ENCODE measurements around the gene USP34. TPM values are rescaled to one million over a fixed set of nuclear protein-coding genes. Genes with fewer than 3 reads are reported as not detected.
"Not testable (repeated sequence)": the region's sequence is repeated elsewhere in the genome, so short reads cannot be mapped to it uniquely, and the experiment has no call there.

Gene USP34
- total RNA-seq, 6 experiments from 2014 or later: 33.3 to 57.1 (median 41.5) TPM

DNA sequence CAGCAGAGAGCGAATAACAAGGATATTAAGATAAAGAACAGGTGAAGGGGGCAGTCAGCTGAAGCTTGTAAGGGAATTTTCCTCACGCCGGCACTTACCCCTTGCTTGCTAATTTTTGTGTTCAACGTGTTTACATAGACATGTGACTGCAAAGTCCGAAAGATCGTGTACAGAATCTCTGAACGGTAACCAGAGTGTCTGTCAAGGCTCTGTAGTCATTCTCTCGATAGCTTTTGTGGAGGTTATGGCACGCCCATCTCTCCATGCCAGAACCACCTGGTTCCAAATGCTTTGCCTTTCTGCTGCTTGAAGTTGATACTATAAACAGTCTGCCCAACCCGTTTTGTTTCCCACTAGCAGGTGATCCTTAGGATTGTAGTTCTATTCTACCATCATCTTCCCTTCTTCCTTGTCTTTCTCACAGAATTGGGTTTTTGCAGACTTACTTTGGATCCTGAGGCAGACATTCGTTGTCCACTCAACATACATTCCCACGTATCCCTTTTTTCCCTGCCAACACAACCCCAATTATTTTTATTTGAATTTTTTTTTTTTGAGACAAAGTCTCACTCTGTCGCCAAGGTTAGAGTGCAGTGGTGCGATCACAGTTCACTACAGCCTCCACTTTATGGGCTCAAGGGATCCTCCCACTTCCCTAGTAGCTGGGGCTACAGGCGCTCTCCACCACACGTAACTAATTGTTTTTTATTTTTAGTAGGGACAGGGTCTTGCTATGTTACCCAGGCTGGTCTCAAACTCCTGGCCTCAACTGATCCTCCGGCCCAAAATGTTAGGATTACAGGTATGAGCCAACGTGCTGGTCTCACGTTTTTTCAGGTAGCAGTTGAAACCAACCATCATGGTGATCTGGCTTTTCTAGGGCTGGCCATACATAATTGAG, 1.3 kb upstream of the USP34 start:
- WGBS (ENCODE audit: insufficient coverage, low coverage, low lambda C conversion rate, missing lambda C conversion rate): 39% methylated on average over 19 of the region's 19 CpGs
- no peaks in the 10 kb centered on the region for H3K36me3 ChIP-seq
- TF ChIP-seq, protein P1, sequence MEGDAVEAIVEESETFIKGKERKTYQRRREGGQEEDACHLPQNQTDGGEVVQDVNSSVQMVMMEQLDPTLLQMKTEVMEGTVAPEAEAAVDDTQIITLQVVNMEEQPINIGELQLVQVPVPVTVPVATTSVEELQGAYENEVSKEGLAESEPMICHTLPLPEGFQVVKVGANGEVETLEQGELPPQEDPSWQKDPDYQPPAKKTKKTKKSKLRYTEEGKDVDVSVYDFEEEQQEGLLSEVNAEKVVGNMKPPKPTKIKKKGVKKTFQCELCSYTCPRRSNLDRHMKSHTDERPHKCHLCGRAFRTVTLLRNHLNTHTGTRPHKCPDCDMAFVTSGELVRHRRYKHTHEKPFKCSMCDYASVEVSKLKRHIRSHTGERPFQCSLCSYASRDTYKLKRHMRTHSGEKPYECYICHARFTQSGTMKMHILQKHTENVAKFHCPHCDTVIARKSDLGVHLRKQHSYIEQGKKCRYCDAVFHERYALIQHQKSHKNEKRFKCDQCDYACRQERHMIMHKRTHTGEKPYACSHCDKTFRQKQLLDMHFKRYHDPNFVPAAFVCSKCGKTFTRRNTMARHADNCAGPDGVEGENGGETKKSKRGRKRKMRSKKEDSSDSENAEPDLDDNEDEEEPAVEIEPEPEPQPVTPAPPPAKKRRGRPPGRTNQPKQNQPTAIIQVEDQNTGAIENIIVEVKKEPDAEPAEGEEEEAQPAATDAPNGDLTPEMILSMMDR (IDR thresholded peaks at IDR 0.05): no peak
- TF ChIP-seq POLR2A (IDR thresholded peaks at IDR 0.05): no peak
- H3K9me3 ChIP-seq: no peaks in the 10 kb centered on the region
- ATAC-seq (peak; percentile 4 to 18 (median 14)), DNase-seq (peak in 1 of 3 donors; percentile 51)
- intact Hi-C loops (cut with DNase I): no loop called here
- H3K27ac ChIP-seq: peak overlapping the region; percentile 95 to 98 (median 95)
- peaks cover 0 to 19% (median 8%) of the 10 kb centered on the region in 4 donors for H3K4me1 ChIP-seq
- H3K27me3 ChIP-seq: no peaks in the 10 kb centered on the region
- H3K4me3 ChIP-seq: peak overlapping the region; percentile 63 to 98 (median 76)

DNA sequence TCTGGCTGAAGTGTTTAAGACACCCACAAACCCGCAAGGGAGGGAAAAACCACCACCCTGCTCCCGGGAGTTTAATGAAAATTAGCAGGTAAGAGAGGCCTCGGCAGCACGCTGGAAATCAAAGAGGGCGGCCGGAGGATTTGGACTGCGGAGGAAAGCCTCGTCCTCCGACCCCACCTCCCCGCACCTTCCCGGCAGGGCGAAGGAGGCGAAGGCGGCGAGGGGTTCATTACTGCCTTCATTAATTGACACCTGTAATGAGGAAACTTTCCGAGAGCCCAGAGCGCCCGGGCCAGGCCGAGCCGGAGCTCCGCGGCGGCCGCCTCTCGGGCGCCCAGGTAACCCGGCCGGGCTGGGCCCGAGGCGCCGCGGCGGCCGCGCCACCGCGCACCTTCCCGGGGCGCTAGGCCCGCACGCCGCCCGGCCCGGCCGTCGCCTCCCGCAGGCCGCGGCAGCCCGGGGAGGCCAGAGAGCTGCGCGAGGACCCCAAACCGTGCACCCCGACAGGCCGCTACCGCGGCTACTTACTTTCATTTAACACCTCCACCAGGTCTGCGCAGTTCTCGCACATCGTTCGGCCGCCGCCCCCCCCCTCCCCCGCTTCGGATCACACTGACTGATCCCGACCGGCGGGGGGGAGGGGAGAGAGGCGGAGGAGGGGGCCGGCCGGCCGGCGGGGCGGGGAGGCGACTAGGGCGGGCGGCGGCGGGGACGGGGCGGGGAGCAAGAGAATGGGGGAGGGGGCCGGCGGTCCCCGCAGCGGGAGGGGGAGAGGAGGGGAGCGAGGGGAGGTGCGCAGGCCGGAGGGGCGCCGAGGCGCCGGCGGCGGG, 550 bp downstream of the USP34 start:
- DNase-seq (peak; percentile 95 to 96 (median 96)), ATAC-seq (peak; percentile 74 to 90 (median 80))
- no peaks in the 10 kb centered on the region for H3K27me3 ChIP-seq
- H3K4me1 ChIP-seq: peaks cover 0 to 19% (median 8%) of the 10 kb centered on the region in 4 donors
- H3K27ac ChIP-seq: peak overlapping the region; percentile 95 to 98 (median 95)
- peak overlapping the region; percentile 63 to 98 (median 76) for H3K4me3 ChIP-seq
- TF ChIP-seq, protein P1 (IDR thresholded peaks at IDR 0.05): no peak
- no peak for TF ChIP-seq POLR2A (IDR thresholded peaks at IDR 0.05)
- intact Hi-C loops (cut with DNase I): no loop called here
- no peaks in the 10 kb centered on the region for H3K9me3 ChIP-seq
- H3K36me3 ChIP-seq: no peaks in the 10 kb centered on the region
- WGBS (ENCODE audit: insufficient coverage, low coverage, low lambda C conversion rate, missing lambda C conversion rate): 0% methylated on average over 25 of the region's 94 CpGs

DNA sequence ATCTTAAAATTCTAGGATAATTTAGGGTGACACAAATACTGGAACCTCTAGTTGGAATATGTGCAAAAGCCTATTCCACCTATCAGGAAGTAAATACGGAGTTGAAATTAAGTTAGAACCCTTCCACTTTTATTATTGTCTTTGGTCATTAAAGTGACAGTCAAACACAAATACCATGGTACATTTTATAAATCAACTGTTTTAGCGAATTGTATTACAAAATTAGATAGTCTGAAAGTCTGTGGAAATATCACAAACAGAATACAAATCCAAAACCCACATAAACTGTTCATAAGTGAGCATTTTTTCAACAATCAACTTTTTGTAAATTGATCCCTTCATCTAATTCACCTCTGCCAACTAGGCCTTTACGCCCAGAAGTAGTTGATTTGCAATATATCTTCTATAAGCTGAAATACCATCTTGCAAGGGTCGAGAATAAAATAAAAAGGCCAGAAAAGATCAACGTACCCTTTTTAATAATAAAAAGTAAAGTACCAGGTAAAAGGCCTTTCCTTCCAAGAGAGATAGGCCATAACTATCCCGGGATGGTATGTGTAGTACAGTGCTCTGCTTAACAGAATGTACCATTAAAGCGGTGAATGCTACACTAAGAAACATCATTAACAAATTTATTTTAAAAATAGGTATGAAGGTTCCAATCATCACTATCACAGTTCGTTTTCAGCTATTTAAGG, 1.3 kb downstream of the USP34 start:
- Histone ChIP-seq H3K27ac (peak overlapping the region; percentile 85 to 95 (median 95)), H3K27me3 (no peaks in the 10 kb centered on the region), H3K4me3 (peak overlapping the region; percentile 63 to 98 (median 76)), H3K9me3 (no peaks in the 10 kb centered on the region), H3K4me1 (peaks cover 0 to 19% (median 8%) of the 10 kb centered on the region in 4 donors), H3K36me3 (no peaks in the 10 kb centered on the region)
- TF ChIP-seq, protein P1 (IDR thresholded peaks at IDR 0.05): no peak
- no peak for TF ChIP-seq POLR2A (IDR thresholded peaks at IDR 0.05)
- DNase-seq (no peak), ATAC-seq (no peak)
- WGBS (ENCODE audit: insufficient coverage, low coverage, low lambda C conversion rate, missing lambda C conversion rate): 3% methylated on average over 8 of the region's 8 CpGs
- intact Hi-C loops (cut with DNase I): no loop called here

DNA sequence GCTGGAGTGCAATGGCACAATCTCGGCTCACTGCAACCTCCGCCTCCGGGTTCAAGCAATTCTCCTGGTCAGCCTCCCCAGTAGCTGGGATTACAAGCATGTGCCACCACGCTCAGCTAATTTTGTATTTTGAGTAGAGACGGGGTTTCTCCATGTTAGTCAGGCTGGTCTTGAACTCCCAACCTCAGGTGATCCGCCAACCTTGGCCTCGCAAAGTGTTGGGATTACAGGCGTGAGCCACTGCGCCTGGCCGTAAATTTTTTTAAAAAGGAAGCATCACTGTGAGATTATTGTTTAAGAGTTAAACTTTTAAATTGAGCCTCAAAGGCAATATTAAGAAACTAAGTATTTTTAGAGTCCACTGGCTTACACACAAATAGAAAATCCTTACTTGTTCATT, 2.7 kb downstream of the USP34 start:
- H3K4me3 ChIP-seq; DNase-seq; intact Hi-C loops (cut with DNase I); ATAC-seq; H3K27me3 ChIP-seq; H3K27ac ChIP-seq; H3K9me3 ChIP-seq; H3K36me3 ChIP-seq: not testable (repeated sequence)
- WGBS (ENCODE audit: insufficient coverage, low coverage, low lambda C conversion rate, missing lambda C conversion rate): 84% methylated on average over 8 of the region's 10 CpGs
- peaks cover 0 to 19% (median 8%) of the 10 kb centered on the region in 4 donors for H3K4me1 ChIP-seq
